SKM-1 (cell line): ENCODE results near the gene CRABP2.

ENCODE experiments used
- DNase-seq: peaks from one replicate; lab custom pipeline; 2025; ENCODE audit not compliant: unreplicated experiment; lab: John Stamatoyannopoulos, UW

Gene CRABP2

GRCh38 chr1:156709757-156710489 lies 4.5 kb upstream of the CRABP2 start:
- no peak for DNase-seq

- no peak for DNase-seq
Measured at GRCh38 chr1:156709031-156709430, 3.6 kb upstream of the CRABP2 start.

- DNase-seq: no peak
Measured at GRCh38 chr1:156708218-156708661, 2.9 kb upstream of the CRABP2 start.

- DNase-seq: no peak
Measured at GRCh38 chr1:156707417-156708217, 2.2 kb upstream of the CRABP2 start.

- no peak for DNase-seq
Measured at GRCh38 chr1:156706657-156707416, 1.5 kb upstream of the CRABP2 start.

GRCh38 chr1:156705918-156706656 lies 704 bp upstream of the CRABP2 start:
- DNase-seq: no peak

- DNase-seq: no peak
Measured at GRCh38 chr1:156704930-156705320, 458 bp downstream of the CRABP2 start.

- no peak for DNase-seq
Measured at GRCh38 chr1:156704166-156704711, 1.1 kb downstream of the CRABP2 start.

GRCh38 chr1:156703741-156704140 lies 1.6 kb downstream of the CRABP2 start:
- DNase-seq: no peak

GRCh38 chr1:156703336-156703735 lies 2.0 kb downstream of the CRABP2 start:
- no peak for DNase-seq

- no peak for DNase-seq
Measured at GRCh38 chr1:156700736-156701531, 4.4 kb downstream of the CRABP2 start.

- DNase-seq: no peak
Measured at GRCh38 chr1:156698995-156699394, 6.4 kb downstream of the CRABP2 start.

- DNase-seq: no peak
Measured at GRCh38 chr1:156697481-156697880, 7.9 kb downstream of the CRABP2 start.

GRCh38 chr1:156696755-156697154 lies 8.6 kb downstream of the CRABP2 start:
- no peak for DNase-seq

GRCh38 chr1:156694690-156694962 lies 10.8 kb downstream of the CRABP2 start:
- no peak for DNase-seq

- DNase-seq: no peak
Measured at GRCh38 chr1:156693848-156694689, 11.3 kb downstream of the CRABP2 start.

- no peak for DNase-seq
Measured at GRCh38 chr1:156692925-156693847, 12.2 kb downstream of the CRABP2 start.

- no peak for DNase-seq
Measured at GRCh38 chr1:156692441-156692924, 12.9 kb downstream of the CRABP2 start.
